ENCODE measurements around the gene FAM120A.
"Not testable (repeated sequence)": the region's sequence is repeated elsewhere in the genome, so short reads cannot be mapped to it uniquely, and the experiment has no call there.

FAM120A gene

GRCh38 chr9:93511228-93511627 is 59.7 kb downstream of the FAM120A start:
- not testable (repeated sequence) for DNase-seq (ENCODE audit: low spot score)

- not testable (repeated sequence) for DNase-seq (ENCODE audit: low spot score)
Measured at GRCh38 chr9:93512170-93512812, 60.8 kb downstream of the FAM120A start.

GRCh38 chr9:93513606-93514005 is 62.1 kb downstream of the FAM120A start:
- no peak for DNase-seq (ENCODE audit: low spot score)

- DNase-seq (ENCODE audit: low spot score) = no peak
Measured at GRCh38 chr9:93517331-93517730, 65.8 kb downstream of the FAM120A start.

- no peak for DNase-seq (ENCODE audit: low spot score)
Measured at GRCh38 chr9:93520523-93520922, 69.0 kb downstream of the FAM120A start.

- no peak for DNase-seq (ENCODE audit: low spot score)
Measured at GRCh38 chr9:93522736-93523135, 71.3 kb downstream of the FAM120A start.

GRCh38 chr9:93523518-93524144 is 72.1 kb downstream of the FAM120A start:
- DNase-seq (ENCODE audit: low spot score) = no peak

- DNase-seq (ENCODE audit: low spot score) = no peak
Measured at GRCh38 chr9:93525476-93525875, 74.0 kb downstream of the FAM120A start.

- DNase-seq (ENCODE audit: low spot score) = no peak
Measured at GRCh38 chr9:93531374-93531773, 79.9 kb downstream of the FAM120A start.

- DNase-seq (ENCODE audit: low spot score) = no peak
Measured at GRCh38 chr9:93532141-93532540, 80.7 kb downstream of the FAM120A start.

- DNase-seq (ENCODE audit: low spot score) = no peak
Measured at GRCh38 chr9:93533863-93534262, 82.4 kb downstream of the FAM120A start.

- DNase-seq (ENCODE audit: low spot score) = no peak
Measured at GRCh38 chr9:93536167-93536566, 84.7 kb downstream of the FAM120A start.

GRCh38 chr9:93536874-93537273 is 85.4 kb downstream of the FAM120A start:
- no peak for DNase-seq (ENCODE audit: low spot score)

GRCh38 chr9:93540305-93540704 is 88.8 kb downstream of the FAM120A start:
- DNase-seq (ENCODE audit: low spot score) = no peak

GRCh38 chr9:93541005-93541404 is 89.5 kb downstream of the FAM120A start:
- DNase-seq (ENCODE audit: low spot score) = no peak

- DNase-seq (ENCODE audit: low spot score) = no peak
Measured at GRCh38 chr9:93541581-93542349, 90.3 kb downstream of the FAM120A start.

- DNase-seq (ENCODE audit: low spot score) = no peak
Measured at GRCh38 chr9:93543117-93543516, 91.6 kb downstream of the FAM120A start.

GRCh38 chr9:93546356-93546755 is 94.9 kb downstream of the FAM120A start:
- DNase-seq (ENCODE audit: low spot score) = no peak

- DNase-seq (ENCODE audit: low spot score) = no peak
Measured at GRCh38 chr9:93549611-93550010, 98.1 kb downstream of the FAM120A start.

GRCh38 chr9:93552923-93553322 is 101.4 kb downstream of the FAM120A start:
- DNase-seq (ENCODE audit: low spot score) = no peak

GRCh38 chr9:93555370-93555769 is 103.9 kb downstream of the FAM120A start:
- no peak for DNase-seq (ENCODE audit: low spot score)

- no peak for DNase-seq (ENCODE audit: low spot score)
Measured at GRCh38 chr9:93557366-93558137, 106.1 kb downstream of the FAM120A start.
